Lung microvascular endothelial cell (primary cell): ENCODE measurements around the gene IDI2. TPM values are rescaled to one million over a fixed set of nuclear protein-coding genes. Genes with fewer than 3 reads are reported as not detected.
"Not testable (repeated sequence)": the region's sequence is repeated elsewhere in the genome, so short reads cannot be mapped to it uniquely, and the experiment has no call there.

Source experiments
- DNase-seq, 2 donors: peaks; one replicate each; pipeline versions ENCODE4 v3.0.0 to v3.0.0-alpha.2; 2010; ENCODE audit warnings: low read depth in 2 of 2
- total RNA-seq: library from RNA; depleted of rRNA; stranded (reverse); fragments of >200 nt; gene quantifications from 2 replicates; pipeline ENCODE4 v1.2.1, GENCODE V29; 2014

Gene IDI2
- total RNA-seq, 1 donor from 2014 or later = not detected

DNA sequence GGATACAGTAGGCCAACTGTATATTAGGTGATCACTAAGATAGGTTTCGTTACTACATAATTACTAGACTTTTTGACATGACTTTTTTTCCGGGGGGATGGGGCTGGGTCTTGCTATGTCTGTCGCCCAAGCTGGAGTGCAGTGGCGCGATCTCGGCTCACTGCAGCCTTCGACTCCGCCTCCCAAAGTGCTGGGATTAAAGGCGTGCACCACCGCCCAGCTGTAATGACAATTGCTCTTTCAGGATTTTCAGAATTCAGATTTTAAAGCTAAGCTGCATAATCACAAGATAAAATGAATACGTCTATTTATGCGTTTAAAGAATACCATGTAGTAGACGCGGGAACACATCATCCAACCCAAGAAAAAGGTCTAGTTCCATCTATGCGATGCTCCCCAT is 22.3 kb upstream of the IDI2 start:
- peak; percentile 19 for DNase-seq

DNA sequence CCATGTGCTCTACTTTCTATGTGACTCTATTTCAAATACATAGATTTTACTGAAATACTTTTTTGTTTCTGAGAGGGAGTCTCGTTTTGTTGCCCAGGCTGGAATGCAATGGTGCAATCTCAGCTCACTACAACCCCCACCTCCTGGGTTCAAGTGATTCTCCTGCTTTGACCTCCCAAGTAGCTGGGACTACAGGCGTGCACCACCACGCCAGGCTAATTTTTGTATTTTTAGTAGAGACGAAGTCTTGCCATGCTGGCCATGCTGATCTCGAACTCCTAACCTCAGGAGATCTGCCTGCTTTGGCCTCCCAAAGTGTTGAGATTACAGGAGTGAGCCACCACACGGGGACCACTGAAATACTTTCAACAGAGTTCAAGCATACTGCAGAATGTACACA is 19.8 kb upstream of the IDI2 start:
- no peak for DNase-seq

DNA sequence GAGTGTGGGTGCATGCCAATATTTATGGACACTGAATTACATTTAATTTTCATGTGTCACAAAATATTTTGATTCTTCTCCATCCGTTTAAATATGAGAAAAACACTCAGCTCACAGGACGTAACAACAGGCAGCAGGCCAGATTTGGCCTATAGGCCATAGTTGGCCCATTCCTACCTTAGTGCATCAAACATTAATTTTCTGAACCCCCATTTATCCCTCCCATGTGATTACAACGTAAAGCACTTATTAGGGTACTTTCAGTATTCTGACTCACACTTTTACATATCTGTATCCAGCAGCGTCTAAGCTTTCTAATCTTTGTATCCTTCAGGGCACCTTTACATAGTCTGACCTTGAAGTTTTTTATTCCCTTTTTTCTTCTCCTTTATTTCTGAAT is 19.3 kb upstream of the IDI2 start:
- DNase-seq = no peak

DNA sequence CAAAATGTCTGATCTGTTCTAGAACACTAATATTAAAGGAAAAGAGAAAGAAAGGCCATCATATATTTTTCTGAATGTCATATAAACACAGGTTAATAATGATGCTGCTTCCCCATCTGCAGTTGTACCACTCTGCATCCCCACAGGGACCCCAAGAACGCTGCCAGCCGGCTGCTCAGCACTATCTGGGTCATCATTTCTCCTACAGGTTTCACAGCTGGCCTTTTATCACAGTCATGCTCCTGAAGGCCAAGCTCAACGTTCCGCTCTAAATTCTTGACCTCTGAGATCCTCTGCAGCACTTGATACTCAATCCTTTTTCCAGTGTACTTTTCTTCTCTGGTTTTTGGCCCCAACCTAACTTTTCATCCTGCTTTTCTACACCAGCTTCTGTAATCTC is 18.5 kb upstream of the IDI2 start:
- no peak for DNase-seq

DNA sequence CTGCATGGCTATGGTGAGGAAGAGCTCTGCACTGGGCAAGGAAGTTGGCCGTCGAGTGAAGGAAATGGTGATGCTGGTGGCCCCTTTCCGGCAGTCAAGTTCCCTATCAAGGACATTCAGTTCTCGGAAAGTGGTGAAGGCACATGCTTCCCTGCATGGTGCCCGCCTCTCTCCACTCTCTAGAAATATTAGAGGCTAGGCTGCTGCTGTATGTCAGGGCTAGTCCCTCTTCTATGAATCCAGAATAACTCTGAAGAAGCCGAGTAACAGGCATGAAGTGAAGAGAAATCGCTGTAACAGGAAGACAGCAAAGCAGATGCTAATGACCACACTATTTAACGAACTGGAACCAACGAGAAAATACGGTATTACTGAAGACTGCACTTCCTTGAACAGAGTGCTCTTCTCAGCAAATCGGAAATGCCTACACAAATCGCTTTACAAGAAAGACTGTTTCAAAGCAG is 17.9 kb upstream of the IDI2 start:
- peak; percentile 50 to 51 for DNase-seq

- no peak for DNase-seq
These were observed 15.9 kb upstream of the IDI2 start for GRCh38 chr10:1041514-1041913.

GRCh38 chr10:1040133-1040532 is 14.5 kb upstream of the IDI2 start:
- no peak for DNase-seq

GRCh38 chr10:1038769-1039168 is 13.1 kb upstream of the IDI2 start:
- DNase-seq = not testable (repeated sequence)

GRCh38 chr10:1037098-1037497 is 11.4 kb upstream of the IDI2 start:
- no peak for DNase-seq

DNA sequence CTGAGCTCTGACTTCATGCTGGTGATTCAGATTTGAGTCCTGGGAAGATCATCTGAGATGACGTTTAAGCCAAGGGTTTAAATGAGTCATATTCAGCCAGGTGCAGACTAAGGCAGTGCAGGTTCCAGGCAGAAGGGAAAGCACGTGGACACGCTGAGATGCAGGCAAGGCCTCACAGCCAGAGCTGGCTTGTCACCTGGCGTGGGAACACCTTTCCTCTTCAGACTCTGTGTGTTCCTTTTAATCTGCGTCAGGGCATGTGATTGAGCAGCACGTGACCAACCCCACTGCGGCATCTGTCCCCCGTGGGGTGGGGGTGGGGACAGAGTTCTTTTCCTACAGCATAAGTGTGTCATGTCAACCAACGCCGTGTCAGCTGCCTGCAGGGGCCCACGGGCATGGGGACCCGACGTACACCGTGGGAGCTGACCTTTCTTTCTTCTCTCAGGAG is 10.7 kb upstream of the IDI2 start:
- peak in 1 of 2 donors; percentile 43 for DNase-seq

DNA sequence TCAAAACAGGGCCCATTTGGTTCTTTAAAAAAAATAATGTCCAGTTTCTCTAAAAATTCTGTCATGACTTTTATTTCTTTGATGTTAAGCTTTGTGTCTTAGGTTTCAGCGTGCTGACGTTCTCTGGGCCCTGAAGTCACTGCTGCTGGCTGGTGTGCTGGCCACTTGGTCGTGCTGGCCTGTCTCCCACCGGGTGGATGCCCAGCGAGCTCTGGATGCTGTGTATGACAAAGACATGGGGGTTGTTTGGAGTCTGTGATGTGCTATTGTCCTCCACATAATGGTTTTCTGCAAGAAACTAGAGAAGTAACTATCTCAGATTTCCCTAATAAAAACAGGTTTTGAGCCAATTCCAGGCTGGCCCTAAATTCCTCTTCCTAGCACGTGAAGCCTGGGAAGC is 9.5 kb upstream of the IDI2 start:
- no peak for DNase-seq

DNA sequence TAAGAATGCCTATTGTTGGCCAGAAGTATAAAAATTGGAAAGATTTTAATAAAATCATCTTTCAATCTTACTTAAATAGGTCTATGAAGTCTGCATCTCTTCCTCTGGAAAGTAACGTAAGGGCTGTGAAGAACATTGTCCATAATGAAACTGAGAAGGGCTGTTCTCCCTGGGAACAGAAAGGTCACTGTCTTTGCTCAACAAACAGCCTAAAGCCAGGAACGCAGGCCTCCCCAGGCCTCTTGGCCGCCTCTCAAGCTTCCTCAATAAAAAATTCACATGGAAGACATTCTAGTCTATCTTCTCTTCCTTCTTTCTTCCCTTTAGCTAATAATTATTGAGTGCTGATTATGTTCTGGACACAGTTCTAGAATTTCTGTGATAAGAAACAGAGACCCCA is 9.1 kb upstream of the IDI2 start:
- DNase-seq = no peak

- no peak for DNase-seq
These were observed 7.9 kb upstream of the IDI2 start for GRCh38 chr10:1033601-1034000.

DNA sequence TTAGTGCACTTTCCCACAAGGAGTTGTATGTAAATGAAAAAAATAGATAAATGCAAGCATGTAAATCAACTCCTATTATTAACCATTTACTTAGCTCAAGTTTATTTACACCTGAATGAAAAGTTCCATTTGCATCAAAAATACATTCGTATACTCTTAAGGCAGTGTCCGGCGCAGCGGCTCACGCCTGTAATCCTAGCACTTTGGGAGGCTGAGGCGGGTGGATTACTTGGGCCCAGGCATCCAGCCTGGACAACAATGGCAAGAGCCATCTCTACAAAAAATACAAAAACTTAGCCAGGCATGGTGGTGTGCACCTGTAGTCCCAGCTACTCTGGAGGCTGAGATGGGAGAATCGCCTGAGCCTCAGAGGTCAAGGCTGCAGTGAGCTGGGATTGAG is 4.2 kb upstream of the IDI2 start:
- no peak for DNase-seq

DNA sequence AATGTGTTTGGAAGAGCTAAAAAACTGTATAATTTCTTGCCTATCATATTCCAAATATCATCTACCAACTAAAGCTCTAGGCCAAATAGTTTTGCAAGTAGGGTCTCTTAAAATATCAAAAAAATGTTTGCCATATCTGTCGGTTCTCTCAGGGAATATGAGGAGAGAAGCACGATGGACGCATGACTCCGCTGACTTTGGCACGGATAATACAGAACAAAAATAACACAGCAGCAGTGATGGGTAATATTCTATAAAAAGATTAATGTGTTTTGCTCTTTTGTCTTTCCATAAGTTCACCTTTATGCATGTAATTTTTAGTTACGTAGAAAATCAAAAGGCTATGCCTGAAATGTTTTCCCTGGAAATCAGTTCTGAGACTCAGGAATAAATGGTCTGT is 919 bp upstream of the IDI2 start:
- DNase-seq = no peak

- no peak for DNase-seq
These were observed 1.6 kb downstream of the IDI2 start for GRCh38 chr10:1024103-1024502.

DNA sequence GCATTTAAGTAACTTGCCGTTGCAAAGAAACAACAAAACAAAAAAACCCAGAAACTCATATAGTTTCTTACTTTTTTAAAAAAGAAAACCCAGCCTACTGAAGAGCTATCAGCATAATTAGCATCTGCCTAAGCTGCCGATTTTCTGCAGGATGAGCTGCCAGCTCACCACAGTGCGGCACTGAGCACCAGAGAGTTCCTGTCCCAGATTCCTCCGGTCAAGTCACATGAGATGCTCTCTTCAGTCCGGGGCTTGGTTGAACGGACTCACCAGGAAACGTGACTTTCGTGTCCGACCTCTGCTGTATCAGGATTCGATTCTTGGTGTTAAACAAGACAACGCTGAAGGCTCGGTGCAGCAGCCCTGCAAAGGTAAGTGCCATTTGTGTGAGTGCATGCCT is 3.2 kb downstream of the IDI2 start:
- DNase-seq = no peak

- no peak for DNase-seq
These were observed 4.7 kb downstream of the IDI2 start for GRCh38 chr10:1020958-1021357.

- no peak for DNase-seq
These were observed 5.2 kb downstream of the IDI2 start for GRCh38 chr10:1020460-1020859.

DNA sequence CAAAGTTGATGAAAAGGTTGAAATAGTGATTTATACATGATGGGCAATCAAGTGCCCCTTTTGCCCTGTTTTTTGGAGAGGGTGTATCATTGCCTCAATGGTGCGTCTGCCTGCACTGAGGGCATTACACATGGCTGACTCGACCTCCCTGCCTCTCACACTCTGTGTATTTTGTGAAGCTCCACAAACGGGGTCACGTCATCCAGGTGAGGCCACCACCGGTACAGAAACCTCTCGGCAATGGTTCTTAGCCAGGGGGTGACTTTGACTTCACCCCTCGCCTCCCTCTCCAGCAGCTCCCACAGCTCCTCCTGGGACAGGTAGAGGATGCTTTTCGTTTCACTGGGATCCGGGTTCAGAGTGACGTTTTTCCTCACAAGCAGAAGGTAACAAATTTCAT is 6.3 kb downstream of the IDI2 start:
- no peak for DNase-seq

GRCh38 chr10:1015688-1016087 is 10.0 kb downstream of the IDI2 start:
- no peak for DNase-seq

DNA sequence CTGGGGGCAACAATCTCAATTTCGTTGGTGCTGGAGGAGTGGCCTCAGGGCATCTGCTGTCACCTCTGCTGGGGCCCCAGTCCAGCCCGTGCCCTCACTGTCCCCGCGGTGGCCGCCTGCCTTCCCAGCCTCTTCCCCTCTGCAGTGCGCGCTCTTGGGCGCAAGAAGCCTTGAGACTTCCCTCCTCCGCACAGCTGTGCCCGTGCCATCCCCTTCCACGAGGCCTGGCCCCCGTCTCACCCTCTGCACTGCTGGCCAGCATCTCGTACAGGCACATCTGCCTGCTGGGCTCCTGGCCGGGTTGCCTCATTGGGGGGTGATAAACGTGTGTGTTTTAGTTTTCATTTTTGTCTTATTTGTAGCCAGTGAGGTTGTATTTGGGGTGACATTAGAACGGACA is 14.0 kb downstream of the IDI2 start:
- no peak for DNase-seq

DNA sequence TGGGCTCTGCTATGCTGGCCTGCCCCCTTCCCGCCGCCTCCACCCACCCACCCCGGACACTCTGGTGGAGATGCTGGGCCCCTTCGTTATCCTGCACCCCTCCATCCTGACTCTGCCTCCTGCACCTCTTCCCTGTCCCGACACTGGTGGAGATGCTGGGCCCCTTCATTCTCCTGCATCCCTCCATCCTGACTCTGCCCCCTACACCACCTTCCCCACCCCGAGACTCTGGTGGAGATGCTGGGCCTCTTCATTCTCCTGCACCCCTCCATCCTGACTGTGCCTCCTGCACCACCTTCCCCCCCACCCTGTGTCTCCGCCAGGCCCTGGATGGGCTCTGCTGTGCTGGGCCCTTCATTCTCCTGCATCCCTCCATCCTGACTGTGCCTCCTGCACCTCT is 15.0 kb downstream of the IDI2 start:
- no peak for DNase-seq

GRCh38 chr10:1009947-1010346 is 15.7 kb downstream of the IDI2 start:
- not testable (repeated sequence) for DNase-seq
